ENCODE data around the gene LIPN. TPM values are rescaled to one million over a fixed set of nuclear protein-coding genes. Genes with fewer than 3 reads are reported as not detected.
"Not testable (repeated sequence)": the region's sequence is repeated elsewhere in the genome, so short reads cannot be mapped to it uniquely, and the experiment has no call there.

The LIPN gene
- total and polyA plus RNA-seq, 12 donors: 0.06 to 0.53 (median 0.46) TPM; not detected in 9

DNA sequence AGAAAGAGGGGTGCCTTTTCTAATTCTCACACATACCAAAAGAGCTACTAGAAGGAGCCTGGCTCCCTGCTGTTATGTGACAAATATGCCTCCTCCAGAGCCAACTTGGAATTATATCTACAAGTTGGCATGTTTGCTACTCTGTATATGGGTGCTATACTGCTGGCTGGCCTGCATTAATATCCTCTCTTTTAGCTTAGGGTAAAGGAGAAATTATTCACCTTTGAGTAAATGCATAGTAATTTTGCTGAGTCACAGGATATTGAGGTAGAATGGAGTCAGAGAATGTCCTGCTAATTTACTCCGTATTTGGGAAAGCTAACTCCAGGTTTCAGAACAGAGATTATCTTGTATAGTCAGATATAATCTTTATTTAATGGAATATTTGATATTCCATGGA is 24.2 kb upstream of the LIPN start:
- H3K36me3 ChIP-seq: no peaks in the 10 kb centered on the region
- 78 to 80% methylated on average over 1 of the region's 1 CpG for WGBS, 2 donors
- H3K9me3 ChIP-seq: no peaks in the 10 kb centered on the region
- intact Hi-C loops (cut with DNase I): no loop called here
- H3K27me3 ChIP-seq: peaks cover 0 to 18% (median 0%) of the 10 kb centered on the region in 7 donors
- H3K27ac ChIP-seq: no peak overlapping the region
- DNase-seq: no peak
- no peak overlapping the region for H3K4me3 ChIP-seq
- TF ChIP-seq, protein P1, sequence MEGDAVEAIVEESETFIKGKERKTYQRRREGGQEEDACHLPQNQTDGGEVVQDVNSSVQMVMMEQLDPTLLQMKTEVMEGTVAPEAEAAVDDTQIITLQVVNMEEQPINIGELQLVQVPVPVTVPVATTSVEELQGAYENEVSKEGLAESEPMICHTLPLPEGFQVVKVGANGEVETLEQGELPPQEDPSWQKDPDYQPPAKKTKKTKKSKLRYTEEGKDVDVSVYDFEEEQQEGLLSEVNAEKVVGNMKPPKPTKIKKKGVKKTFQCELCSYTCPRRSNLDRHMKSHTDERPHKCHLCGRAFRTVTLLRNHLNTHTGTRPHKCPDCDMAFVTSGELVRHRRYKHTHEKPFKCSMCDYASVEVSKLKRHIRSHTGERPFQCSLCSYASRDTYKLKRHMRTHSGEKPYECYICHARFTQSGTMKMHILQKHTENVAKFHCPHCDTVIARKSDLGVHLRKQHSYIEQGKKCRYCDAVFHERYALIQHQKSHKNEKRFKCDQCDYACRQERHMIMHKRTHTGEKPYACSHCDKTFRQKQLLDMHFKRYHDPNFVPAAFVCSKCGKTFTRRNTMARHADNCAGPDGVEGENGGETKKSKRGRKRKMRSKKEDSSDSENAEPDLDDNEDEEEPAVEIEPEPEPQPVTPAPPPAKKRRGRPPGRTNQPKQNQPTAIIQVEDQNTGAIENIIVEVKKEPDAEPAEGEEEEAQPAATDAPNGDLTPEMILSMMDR (IDR thresholded peaks at IDR 0.05): no peak
- ATAC-seq: no peak
- no peaks in the 10 kb centered on the region for H3K4me1 ChIP-seq

DNA sequence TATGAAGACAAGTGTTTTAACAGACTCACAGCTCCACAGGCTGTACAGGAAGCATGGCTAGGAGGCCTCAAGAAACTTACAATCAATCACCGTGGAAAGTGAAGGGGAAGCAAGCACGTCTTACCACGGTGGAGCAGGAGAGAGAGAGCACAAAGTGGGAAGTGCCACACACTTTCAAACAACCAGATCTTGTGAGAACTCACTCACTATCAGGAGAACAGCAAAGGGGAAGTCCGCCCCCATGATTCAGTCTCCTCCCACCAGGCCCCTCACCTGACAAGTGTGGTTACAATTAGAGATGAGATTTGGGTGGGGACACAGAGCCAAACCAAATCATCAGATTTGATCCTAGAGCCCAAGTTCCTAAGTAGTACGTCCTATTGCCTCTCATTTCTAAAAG is 17.9 kb upstream of the LIPN start:
- DNase-seq; ATAC-seq; H3K27ac ChIP-seq; H3K4me1 ChIP-seq; H3K4me3 ChIP-seq; H3K36me3 ChIP-seq; intact Hi-C loops (cut with DNase I): not testable (repeated sequence)
- 63 to 67% methylated on average over 5 of the region's 5 CpGs for WGBS, 2 donors
- peaks cover 0 to 17% (median 0%) of the 10 kb centered on the region in 11 donors for H3K9me3 ChIP-seq
- H3K27me3 ChIP-seq: peaks cover 0 to 31% (median 6%) of the 10 kb centered on the region in 7 donors

DNA sequence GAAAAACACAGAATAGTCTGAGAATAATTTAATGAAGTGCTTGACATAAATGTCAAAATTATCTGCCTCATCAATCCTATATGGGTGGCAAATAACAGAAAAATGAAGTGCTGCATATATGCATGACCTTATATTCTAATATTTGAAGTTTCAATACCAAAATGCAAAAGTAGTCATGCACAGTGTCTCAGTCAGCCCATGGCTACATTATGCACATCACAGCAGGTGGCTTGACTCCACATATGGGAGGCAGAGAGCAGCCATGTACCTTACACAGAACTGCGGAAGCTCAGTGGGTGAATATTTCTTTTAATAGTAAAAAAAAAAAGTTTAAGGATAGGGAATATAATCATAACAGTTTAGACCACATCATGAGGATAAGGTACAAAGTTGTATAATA is 17.4 kb upstream of the LIPN start:
- Histone ChIP-seq H3K9me3 (peaks cover 0 to 20% (median 0%) of the 10 kb centered on the region in 11 donors), H3K27ac (no peak overlapping the region), H3K27me3 (peaks cover 0 to 29% (median 6%) of the 10 kb centered on the region in 7 donors), H3K36me3 (no peaks in the 10 kb centered on the region), H3K4me1 (no peaks in the 10 kb centered on the region), H3K4me3 (no peak overlapping the region)
- intact Hi-C loops (cut with DNase I): no loop called here
- 95 to 96% methylated on average over 1 of the region's 1 CpG for WGBS, 2 donors
- ATAC-seq: no peak
- no peak for DNase-seq
- TF ChIP-seq, protein P1 (IDR thresholded peaks at IDR 0.05): no peak

DNA sequence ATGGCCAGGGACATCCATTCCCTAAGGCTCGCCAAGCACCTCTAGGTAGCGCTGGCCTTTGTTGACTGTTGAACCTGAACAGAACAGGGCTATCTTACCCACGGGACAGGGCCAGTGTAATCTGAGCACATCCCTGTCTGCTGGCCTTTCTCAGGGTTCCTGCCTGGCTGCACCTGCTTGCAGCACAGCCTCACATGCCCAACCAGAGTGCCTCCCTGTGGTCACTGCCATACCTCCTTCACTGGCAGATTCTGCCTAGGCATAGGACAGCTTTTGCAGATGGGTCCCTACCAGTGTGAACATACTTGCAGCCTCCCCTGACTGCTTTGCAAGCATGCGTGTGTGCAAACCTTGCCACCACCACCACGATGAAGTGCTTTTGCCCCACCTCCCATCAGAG is 15.8 kb upstream of the LIPN start:
- no peak for ATAC-seq
- 74 to 79% methylated on average over 5 of the region's 5 CpGs for WGBS, 2 donors
- H3K36me3 ChIP-seq: no peaks in the 10 kb centered on the region

DNA sequence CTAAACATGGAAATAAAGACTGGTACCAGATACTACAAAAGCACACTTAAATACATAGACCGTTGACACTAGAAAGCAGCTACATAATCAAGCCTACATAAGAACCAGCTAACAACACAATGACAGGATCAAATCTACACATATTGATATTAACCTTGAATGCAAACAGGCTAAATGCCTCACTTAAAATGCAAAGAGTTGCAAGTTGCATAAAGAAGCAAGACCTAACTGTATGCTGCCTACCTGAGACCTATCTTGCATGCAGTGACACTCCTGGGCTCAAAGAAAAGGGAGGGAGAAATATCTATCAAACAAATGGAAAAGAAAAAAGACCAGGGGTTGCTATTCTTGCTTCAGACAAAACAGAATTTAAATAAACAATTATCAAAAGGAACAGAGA is 14.2 kb upstream of the LIPN start:
- Histone ChIP-seq H3K4me1 (no peaks in the 10 kb centered on the region), H3K27ac (no peak overlapping the region), H3K4me3 (no peak overlapping the region), H3K27me3 (peaks cover 0 to 22% (median 6%) of the 10 kb centered on the region in 7 donors), H3K36me3 (no peaks in the 10 kb centered on the region), H3K9me3 (peaks cover 0 to 38% (median 7%) of the 10 kb centered on the region in 11 donors)
- intact Hi-C loops (cut with DNase I): no loop called here
- DNase-seq: no peak
- ATAC-seq: no peak
- TF ChIP-seq, protein P1 (IDR thresholded peaks at IDR 0.05): no peak
- 89 to 91% methylated on average over 1 of the region's 1 CpG for WGBS, 2 donors

More for the DNA sequence above, 15.8 kb upstream of the LIPN start:
- intact Hi-C loops (cut with DNase I): no loop called here
- TF ChIP-seq, protein P1 (IDR thresholded peaks at IDR 0.05): no peak
- DNase-seq: no peak
- Histone ChIP-seq H3K27ac (no peak overlapping the region), H3K4me3 (no peak overlapping the region), H3K4me1 (no peaks in the 10 kb centered on the region), H3K27me3 (peaks cover 0 to 24% (median 6%) of the 10 kb centered on the region in 7 donors), H3K9me3 (peaks cover 0 to 30% (median 3%) of the 10 kb centered on the region in 11 donors)
